Nephron progenitor cell (in vitro differentiated cells): ENCODE data around the gene CYP39A1.

Experiments used
- DNase-seq: peaks from one replicate; pipeline ENCODE4 v3.0.0; 2021
- H3K27ac Mint-ChIP-seq: 2 replicates; pipeline ENCODE4 v1.8.0; 2021; ENCODE audit warnings: mild to moderate bottlenecking, moderate library complexity, mixed read lengths
- H3K27me3 Mint-ChIP-seq: 2 replicates; pipeline ENCODE4 v1.8.0; 2021; ENCODE audit warnings: mild to moderate bottlenecking, low read depth, mixed read lengths; ENCODE audit not compliant: poor library complexity
- H3K36me3 Mint-ChIP-seq: 2 replicates; pipeline ENCODE4 v1.8.0; 2021; ENCODE audit warnings: low read depth, mixed read lengths
- H3K4me1 Mint-ChIP-seq: 2 replicates; pipeline ENCODE4 v1.8.0; 2021; ENCODE audit warnings: mixed read lengths
- H3K4me3 Mint-ChIP-seq: 2 replicates; pipeline ENCODE4 v1.8.0; 2021; ENCODE audit warnings: mild to moderate bottlenecking, moderate library complexity, mixed read lengths
- H3K9me3 Mint-ChIP-seq: 2 replicates; pipeline ENCODE4 v1.8.0; 2021; ENCODE audit warnings: mild to moderate bottlenecking, moderate library complexity, mixed read lengths
- CTCF ChIP-seq: fragments of 200-600 bp; sonication (generic); IDR thresholded peaks from 2 replicates; pipeline ENCODE4 v1.5.0; 2021; ENCODE audit warnings: antibody characterized with exemption

CYP39A1 gene

GRCh38 chr6:46526607-46527006 is 126.0 kb downstream of the CYP39A1 start:
- no peaks in the 10 kb centered on the region for H3K9me3 Mint-ChIP-seq
- H3K27me3 Mint-ChIP-seq = peaks cover 3% of the 10 kb centered on the region
- no peaks in the 10 kb centered on the region for H3K36me3 Mint-ChIP-seq
- no peak overlapping the region for H3K4me3 Mint-ChIP-seq
- no peak for TF ChIP-seq CTCF
- no peak for DNase-seq
- H3K4me1 Mint-ChIP-seq = no peaks in the 10 kb centered on the region
- H3K27ac Mint-ChIP-seq = no peak overlapping the region

DNA sequence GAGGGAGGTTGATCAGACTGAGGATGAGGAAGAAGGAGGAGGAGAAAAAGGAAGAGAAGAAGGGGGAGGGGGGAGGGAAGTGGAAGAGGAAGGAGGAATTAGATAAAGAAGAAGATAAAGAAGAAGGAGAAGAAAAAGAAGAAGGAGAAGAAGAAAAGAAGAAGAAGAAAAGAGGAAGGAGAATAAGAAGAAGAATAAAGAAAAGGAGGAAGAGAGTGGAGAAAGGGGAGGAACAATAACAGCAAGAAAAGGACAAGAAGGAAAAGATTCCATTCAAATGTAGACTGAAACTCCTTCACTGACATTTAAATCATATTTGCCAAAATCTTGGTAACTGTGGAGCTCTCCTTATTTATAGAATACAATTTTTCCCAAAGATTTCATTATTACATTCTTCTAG is 127.0 kb downstream of the CYP39A1 start:
- Mint-ChIP-seq H3K4me1 (no peaks in the 10 kb centered on the region), H3K27me3 (peaks cover 3% of the 10 kb centered on the region), H3K27ac (no peak overlapping the region), H3K4me3 (no peak overlapping the region), H3K9me3 (no peaks in the 10 kb centered on the region), H3K36me3 (no peaks in the 10 kb centered on the region)
- DNase-seq = no peak
- no peak for TF ChIP-seq CTCF

DNA sequence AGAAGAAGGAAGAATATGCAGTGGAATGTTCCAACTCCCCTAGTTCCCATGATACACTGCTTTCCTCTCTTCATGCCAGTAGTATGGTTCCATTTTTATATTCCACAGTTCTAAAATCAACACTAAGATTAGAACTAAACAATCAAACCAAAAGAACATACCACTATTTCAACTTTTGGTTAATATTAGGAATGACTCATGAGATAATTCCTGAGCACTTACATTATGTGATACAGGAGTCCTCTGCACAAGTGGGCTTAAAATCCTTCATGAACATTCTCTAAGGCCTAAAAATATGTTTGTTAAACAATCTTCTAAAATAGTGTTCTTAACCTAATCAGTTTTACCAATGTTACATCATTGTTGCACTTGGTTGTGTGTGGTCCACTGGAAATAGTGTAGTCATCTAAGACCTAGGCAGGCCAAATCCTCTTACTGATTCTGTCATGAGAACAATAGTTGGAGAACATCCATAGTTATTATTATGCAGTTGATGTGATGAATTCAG is 131.1 kb downstream of the CYP39A1 start:
- Mint-ChIP-seq H3K9me3 (no peaks in the 10 kb centered on the region), H3K4me1 (no peaks in the 10 kb centered on the region), H3K4me3 (no peak overlapping the region), H3K36me3 (no peaks in the 10 kb centered on the region), H3K27ac (no peak overlapping the region), H3K27me3 (no peaks in the 10 kb centered on the region)
- TF ChIP-seq CTCF = no peak
- DNase-seq = no peak

- H3K4me1 Mint-ChIP-seq = no peaks in the 10 kb centered on the region
- no peak for TF ChIP-seq CTCF
- H3K9me3 Mint-ChIP-seq = no peaks in the 10 kb centered on the region
- no peak overlapping the region for H3K4me3 Mint-ChIP-seq
- H3K36me3 Mint-ChIP-seq = no peaks in the 10 kb centered on the region
- DNase-seq = no peak
- H3K27me3 Mint-ChIP-seq = no peaks in the 10 kb centered on the region
- no peak overlapping the region for H3K27ac Mint-ChIP-seq
These were observed 135.4 kb downstream of the CYP39A1 start for GRCh38 chr6:46517202-46517601.

GRCh38 chr6:46513533-46513932 is 139.1 kb downstream of the CYP39A1 start:
- DNase-seq = no peak
- no peak for TF ChIP-seq CTCF
- H3K4me1 Mint-ChIP-seq = no peaks in the 10 kb centered on the region
- no peaks in the 10 kb centered on the region for H3K9me3 Mint-ChIP-seq
- no peaks in the 10 kb centered on the region for H3K27me3 Mint-ChIP-seq
- no peak overlapping the region for H3K27ac Mint-ChIP-seq
- no peak overlapping the region for H3K4me3 Mint-ChIP-seq
- H3K36me3 Mint-ChIP-seq = no peaks in the 10 kb centered on the region

DNA sequence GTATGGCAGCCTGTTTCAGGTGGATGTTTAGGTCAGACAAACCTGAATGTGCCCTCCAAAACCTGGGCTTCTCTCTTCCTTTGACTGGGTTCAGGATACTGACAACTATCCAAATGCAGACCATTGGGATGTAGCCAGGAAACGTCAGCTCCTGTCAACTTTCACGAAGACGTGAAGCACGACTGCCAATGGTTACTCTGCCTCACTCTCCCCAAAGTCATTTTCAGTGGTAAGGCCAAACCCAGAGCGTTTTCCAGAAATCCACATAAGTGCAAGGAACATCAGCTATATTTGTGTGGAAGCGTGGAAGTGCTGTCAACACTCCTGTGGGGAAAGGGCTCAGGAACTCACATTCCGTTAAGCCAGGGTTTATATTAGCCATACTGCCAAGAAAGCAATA is 141.3 kb downstream of the CYP39A1 start:
- no peaks in the 10 kb centered on the region for H3K36me3 Mint-ChIP-seq
- no peaks in the 10 kb centered on the region for H3K4me1 Mint-ChIP-seq
- DNase-seq = no peak
- H3K4me3 Mint-ChIP-seq = no peak overlapping the region
- no peak for TF ChIP-seq CTCF
- H3K9me3 Mint-ChIP-seq = no peaks in the 10 kb centered on the region
- H3K27me3 Mint-ChIP-seq = no peaks in the 10 kb centered on the region
- no peak overlapping the region for H3K27ac Mint-ChIP-seq
